ENCODE results near the gene TNFRSF11A. TPM values are rescaled to one million over a fixed set of nuclear protein-coding genes. Genes with fewer than 3 reads are reported as not detected.

The TNFRSF11A gene
- total RNA-seq, 1 donor: not detected

DNA sequence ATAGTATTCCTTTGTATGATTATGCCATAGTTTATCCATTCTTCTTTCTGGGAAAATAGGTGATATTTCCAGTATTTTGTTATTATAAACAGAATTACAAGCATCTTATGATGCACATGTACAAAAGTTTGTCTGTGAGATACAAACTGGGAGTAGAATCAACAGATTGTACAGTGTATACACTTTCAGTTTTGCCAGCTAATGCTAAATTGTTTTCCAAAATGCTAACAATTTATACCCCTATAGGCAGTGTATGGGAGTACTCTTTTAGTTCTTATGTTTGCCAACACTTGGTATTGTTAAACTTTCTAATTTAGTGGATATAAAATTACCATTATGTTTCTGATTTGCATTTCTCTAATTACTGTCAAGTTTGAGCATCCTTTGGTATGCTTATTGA is 31.0 kb upstream of the TNFRSF11A start:
- TF ChIP-seq, protein P1, sequence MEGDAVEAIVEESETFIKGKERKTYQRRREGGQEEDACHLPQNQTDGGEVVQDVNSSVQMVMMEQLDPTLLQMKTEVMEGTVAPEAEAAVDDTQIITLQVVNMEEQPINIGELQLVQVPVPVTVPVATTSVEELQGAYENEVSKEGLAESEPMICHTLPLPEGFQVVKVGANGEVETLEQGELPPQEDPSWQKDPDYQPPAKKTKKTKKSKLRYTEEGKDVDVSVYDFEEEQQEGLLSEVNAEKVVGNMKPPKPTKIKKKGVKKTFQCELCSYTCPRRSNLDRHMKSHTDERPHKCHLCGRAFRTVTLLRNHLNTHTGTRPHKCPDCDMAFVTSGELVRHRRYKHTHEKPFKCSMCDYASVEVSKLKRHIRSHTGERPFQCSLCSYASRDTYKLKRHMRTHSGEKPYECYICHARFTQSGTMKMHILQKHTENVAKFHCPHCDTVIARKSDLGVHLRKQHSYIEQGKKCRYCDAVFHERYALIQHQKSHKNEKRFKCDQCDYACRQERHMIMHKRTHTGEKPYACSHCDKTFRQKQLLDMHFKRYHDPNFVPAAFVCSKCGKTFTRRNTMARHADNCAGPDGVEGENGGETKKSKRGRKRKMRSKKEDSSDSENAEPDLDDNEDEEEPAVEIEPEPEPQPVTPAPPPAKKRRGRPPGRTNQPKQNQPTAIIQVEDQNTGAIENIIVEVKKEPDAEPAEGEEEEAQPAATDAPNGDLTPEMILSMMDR (IDR thresholded peaks at IDR 0.05; ENCODE audit: insufficient read depth, low read depth, low read length): no peak
- no peak for DNase-seq (ENCODE audit: low read depth)
- H3K4me3 ChIP-seq (ENCODE audit: low read depth, low read length): no peak overlapping the region

DNA sequence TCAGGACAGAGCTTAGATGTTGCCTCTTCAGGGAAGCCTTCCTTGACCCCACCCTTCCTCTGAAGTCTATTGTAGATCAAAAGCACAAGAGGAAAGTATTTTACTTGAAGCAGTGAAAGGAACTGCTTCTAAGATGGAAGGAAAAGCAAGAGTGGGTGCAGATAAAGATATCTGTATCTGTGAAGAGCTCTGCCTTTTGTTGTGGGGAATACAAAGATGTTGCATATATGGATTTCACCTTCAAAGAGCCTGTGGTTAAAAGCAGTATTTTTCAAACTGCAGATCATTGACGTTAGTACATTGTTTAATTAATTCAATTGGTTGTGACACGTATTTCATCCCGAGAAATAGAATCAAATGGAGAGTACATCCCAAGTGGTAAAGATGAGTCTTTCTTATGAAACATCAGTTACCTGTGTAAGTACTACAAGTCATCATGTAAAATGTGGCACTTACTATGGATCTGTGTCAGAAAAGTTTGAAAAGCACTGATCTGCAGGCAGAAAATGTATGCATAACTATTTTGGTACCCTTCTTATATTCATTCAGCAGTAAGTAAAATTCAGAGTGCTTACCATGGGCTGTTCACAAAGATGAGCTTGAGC is 24.6 kb upstream of the TNFRSF11A start:
- TF ChIP-seq, protein P1 (IDR thresholded peaks at IDR 0.05; ENCODE audit: insufficient read depth, low read depth, low read length): no peak
- no peak overlapping the region for H3K4me3 ChIP-seq (ENCODE audit: low read depth, low read length)
- DNase-seq (ENCODE audit: low read depth): no peak

DNA sequence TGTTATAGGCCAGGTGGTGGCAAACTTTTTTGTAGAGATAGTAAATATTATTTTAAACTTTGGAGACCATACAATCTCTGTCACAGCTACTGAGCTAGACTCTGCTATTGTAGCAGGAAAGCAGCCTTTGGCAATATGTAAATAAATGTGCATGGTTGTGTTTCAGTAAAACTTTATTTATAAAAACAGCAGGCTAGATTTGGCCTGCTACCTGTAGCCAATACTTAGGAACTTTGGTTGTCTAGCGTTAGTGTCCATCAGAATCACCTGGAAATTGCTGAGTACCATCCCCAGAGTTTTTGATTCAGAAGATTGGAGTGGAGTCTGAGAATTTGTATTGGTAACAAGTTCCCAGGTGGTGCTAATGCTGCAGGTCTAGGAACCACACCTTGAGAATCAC is 23.8 kb upstream of the TNFRSF11A start:
- no peak for DNase-seq (ENCODE audit: low read depth)
- no peak overlapping the region for H3K4me3 ChIP-seq (ENCODE audit: low read depth, low read length)
- TF ChIP-seq, protein P1 (IDR thresholded peaks at IDR 0.05; ENCODE audit: insufficient read depth, low read depth, low read length): no peak

DNA sequence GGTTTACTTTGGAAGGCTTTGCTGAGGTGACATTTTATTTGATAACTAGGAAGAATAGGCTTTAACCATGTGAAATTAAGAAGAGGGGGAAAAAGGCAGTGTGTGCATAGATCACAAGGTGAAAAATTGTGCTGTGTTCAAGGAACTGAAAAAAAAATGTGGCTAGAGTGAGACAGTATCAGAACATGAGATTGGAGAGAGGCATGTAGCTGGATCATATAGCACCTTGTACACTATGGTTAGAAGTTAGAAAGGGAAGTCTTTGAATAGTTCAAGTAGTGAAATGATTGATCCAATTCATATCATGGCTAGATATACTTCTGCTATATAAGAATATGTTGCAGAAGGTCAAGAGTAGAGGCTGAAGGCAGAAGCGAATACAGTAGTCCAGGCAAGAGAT is 12.3 kb upstream of the TNFRSF11A start:
- no peak for DNase-seq (ENCODE audit: low read depth)
- TF ChIP-seq, protein P1 (IDR thresholded peaks at IDR 0.05; ENCODE audit: insufficient read depth, low read depth, low read length): no peak

DNA sequence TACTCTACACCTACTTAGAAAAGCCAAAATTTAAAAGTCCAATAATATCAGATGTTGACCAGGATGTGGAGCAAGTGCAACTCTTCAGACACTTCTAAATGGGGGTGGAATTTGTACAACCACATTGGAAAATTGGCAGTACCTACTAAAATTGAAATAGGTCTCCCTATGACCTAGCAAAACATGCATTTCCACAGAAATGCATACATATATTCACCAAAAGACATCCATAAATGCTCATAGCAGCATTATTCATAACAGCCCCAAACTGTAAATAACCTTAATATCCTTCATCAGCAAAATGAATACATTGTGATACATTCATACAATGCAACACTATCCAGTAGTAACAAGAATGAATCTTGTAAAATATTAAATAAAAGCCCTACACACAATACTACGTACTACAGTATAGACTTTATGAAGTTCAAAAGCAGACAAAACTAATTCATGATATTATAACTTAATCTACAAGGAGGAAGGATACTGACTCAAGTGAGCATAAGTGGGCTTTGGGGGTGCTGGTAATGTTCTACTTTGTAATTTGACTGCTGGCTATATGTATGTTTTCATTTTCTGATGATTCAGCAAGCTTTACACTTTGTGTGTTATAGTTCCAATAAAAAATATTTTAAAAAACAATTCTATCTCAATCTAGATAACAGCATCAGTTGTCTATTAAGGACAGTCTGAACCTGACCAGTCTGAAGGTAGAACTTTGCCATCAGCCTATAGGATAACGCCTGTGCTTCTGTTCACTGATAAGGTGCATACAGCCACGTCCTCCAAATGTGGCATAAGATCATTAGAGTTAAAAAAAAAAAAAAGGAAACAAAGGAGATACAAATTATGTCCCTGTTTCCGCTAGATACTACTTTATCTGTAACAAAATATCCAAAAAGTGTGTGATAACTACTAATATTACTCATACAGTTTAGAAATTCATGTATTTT is 6.6 kb upstream of the TNFRSF11A start:
- DNase-seq (ENCODE audit: low read depth): no peak
- TF ChIP-seq, protein P1 (IDR thresholded peaks at IDR 0.05; ENCODE audit: insufficient read depth, low read depth, low read length): no peak
- no peak overlapping the region for H3K4me3 ChIP-seq (ENCODE audit: low read depth, low read length)

More for the DNA sequence above, 12.3 kb upstream of the TNFRSF11A start:
- no peak overlapping the region for H3K4me3 ChIP-seq (ENCODE audit: low read depth, low read length)

DNA sequence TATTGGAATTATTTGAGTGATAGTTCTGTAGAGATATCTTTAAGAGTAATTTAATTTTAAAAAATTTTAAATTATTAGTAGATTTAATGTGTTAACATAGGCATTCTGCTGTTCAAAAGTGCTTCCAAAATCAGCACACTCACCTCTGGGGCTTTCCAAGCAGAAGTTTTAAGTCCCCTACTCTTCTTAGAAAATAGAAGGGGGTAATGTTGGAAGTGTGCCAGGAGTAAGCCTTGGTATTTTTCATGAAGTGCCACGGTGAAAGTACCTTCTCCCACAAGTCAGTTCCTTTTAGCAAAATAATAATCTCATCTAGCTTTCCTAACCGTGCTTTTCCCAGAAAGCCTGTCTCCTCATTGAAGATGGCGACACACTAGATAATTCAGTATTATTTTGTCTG is 3.9 kb upstream of the TNFRSF11A start:
- H3K4me3 ChIP-seq (ENCODE audit: low read depth, low read length): no peak overlapping the region
- TF ChIP-seq, protein P1 (IDR thresholded peaks at IDR 0.05; ENCODE audit: insufficient read depth, low read depth, low read length): no peak
- no peak for DNase-seq (ENCODE audit: low read depth)
